DOHH2 (cell line): ENCODE data around the gene CEP112.

ENCODE experiments used
- H3F3A ChIP-seq: fragments of 200-600 bp; sonication (generic), shearing (Covaris generic); 2 replicates; pipeline ENCODE4 v1.6.0; 2016; ENCODE audit warnings: antibody characterized with exemption, mild to moderate bottlenecking; ENCODE audit not compliant: control insufficient read depth, insufficient read depth
- H3K27ac ChIP-seq: fragments of 200-600 bp; sonication (generic); 2 replicates; pipeline ENCODE4 v1.5.1; 2014; ENCODE audit warnings: low read depth, mild to moderate bottlenecking, low read length, moderate library complexity
- H3K27me3 ChIP-seq: fragments of 200-600 bp; sonication (generic); 2 replicates; pipeline ENCODE4 v1.6.1; 2014; ENCODE audit warnings: mild to moderate bottlenecking, low read length, mixed read lengths; ENCODE audit not compliant: control insufficient read depth
- H3K36me3 ChIP-seq: fragments of 200-600 bp; sonication (generic); 2 replicates; pipeline ENCODE4 v1.6.1; 2014; ENCODE audit warnings: mild to moderate bottlenecking, low read length, moderate library complexity, mixed read lengths; ENCODE audit not compliant: control insufficient read depth
- H3K4me1 ChIP-seq: fragments of 200-600 bp; sonication (generic); 2 replicates; pipeline ENCODE4 v1.6.1; 2014; ENCODE audit warnings: mild to moderate bottlenecking, low read length, mixed read lengths; ENCODE audit not compliant: control insufficient read depth
- H3K4me2 ChIP-seq: fragments of 200-600 bp; sonication (generic); 2 replicates; pipeline ENCODE4 v1.6.0; 2014; ENCODE audit warnings: mild to moderate bottlenecking, low read length, moderate library complexity
- H3K4me3 ChIP-seq: fragments of 200-600 bp; sonication (generic); 2 replicates; pipeline ENCODE4 v1.5.1; 2014; ENCODE audit warnings: mild to moderate bottlenecking, low read length, mixed read lengths
- H3K79me2 ChIP-seq: fragments of 200-600 bp; sonication (generic); 2 replicates; pipeline ENCODE4 v1.6.1; 2014; ENCODE audit warnings: mild to moderate bottlenecking, low read length, mixed read lengths; ENCODE audit not compliant: control insufficient read depth
- H3K9me2 ChIP-seq: fragments of 200-600 bp; sonication (generic); replicated peaks from 2 replicates; pipeline ENCODE4 v1.6.1; 2014; ENCODE audit warnings: mild to moderate bottlenecking, low read length, mixed read lengths; ENCODE audit not compliant: control insufficient read depth
- H3K9me3 ChIP-seq: fragments of 200-600 bp; sonication (generic); 2 replicates; pipeline ENCODE4 v1.6.1; 2014; ENCODE audit warnings: antibody characterized with exemption, low read length, mixed read lengths; ENCODE audit not compliant: control insufficient read depth, insufficient read depth
- H4K20me1 ChIP-seq: fragments of 200-600 bp; sonication (generic); 2 replicates; pipeline ENCODE4 v1.6.0; 2014; ENCODE audit warnings: low read depth, mild to moderate bottlenecking, antibody characterized with exemption, low read length, moderate library complexity; ENCODE audit not compliant: control insufficient read depth, insufficient read depth
- EZH2phosphoT487 ChIP-seq: fragments of 200-600 bp; sonication (generic); IDR thresholded peaks from 2 replicates; pipeline ENCODE4 v1.6.1; 2017; ENCODE audit warnings: borderline replicate concordance, mild to moderate bottlenecking, antibody characterized with exemption, low read length, moderate library complexity, mixed read lengths
- TF ChIP-seq, protein P1 (sequence below): fragments of 200-600 bp; sonication (generic); IDR thresholded peaks from one replicate; pipeline ENCODE4 v1.5.1; 2014; ENCODE audit warnings: antibody characterized with exemption, mild to moderate bottlenecking, low read depth, low read length; ENCODE audit not compliant: poor library complexity, severe bottlenecking

CEP112 gene

DNA sequence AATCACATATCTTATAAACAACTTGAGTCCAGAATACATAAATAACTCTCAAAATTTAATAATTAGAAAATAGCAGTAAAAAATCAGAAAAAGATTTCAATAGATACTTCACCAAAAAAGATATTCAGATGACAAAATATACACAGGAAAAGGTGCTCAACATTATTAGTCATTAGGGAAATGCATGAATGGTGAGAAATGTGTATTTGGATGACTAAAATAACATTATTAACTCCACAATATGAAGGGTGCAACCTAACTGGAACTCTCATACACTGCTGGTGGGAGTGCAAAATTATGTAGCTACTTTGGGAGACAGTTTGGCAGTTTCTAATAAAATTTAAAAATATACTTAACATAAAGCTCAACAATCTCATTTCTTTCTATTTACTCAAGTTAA lies 368.2 kb downstream of the CEP112 start:
- H3K36me3 ChIP-seq, result no peaks in the 10 kb centered on the region
- H3K79me2 ChIP-seq, result no peaks in the 10 kb centered on the region
- H3F3A ChIP-seq, result no peaks in the 10 kb centered on the region
- TF ChIP-seq, protein P1, sequence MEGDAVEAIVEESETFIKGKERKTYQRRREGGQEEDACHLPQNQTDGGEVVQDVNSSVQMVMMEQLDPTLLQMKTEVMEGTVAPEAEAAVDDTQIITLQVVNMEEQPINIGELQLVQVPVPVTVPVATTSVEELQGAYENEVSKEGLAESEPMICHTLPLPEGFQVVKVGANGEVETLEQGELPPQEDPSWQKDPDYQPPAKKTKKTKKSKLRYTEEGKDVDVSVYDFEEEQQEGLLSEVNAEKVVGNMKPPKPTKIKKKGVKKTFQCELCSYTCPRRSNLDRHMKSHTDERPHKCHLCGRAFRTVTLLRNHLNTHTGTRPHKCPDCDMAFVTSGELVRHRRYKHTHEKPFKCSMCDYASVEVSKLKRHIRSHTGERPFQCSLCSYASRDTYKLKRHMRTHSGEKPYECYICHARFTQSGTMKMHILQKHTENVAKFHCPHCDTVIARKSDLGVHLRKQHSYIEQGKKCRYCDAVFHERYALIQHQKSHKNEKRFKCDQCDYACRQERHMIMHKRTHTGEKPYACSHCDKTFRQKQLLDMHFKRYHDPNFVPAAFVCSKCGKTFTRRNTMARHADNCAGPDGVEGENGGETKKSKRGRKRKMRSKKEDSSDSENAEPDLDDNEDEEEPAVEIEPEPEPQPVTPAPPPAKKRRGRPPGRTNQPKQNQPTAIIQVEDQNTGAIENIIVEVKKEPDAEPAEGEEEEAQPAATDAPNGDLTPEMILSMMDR, result no peak
- TF ChIP-seq EZH2phosphoT487, result no peak
- H3K4me3 ChIP-seq, result no peak overlapping the region
- no peaks in the 10 kb centered on the region for H4K20me1 ChIP-seq
- 0 out of 2 replicates have a peak, but pooled peaks cover 5% of the 10 kb centered on the region for H3K9me3 ChIP-seq
- peaks cover 7% of the 10 kb centered on the region for H3K4me1 ChIP-seq
- H3K4me2 ChIP-seq, result no peak overlapping the region
- no peaks in the 10 kb centered on the region for H3K27me3 ChIP-seq
- no peak overlapping the region for H3K27ac ChIP-seq
- no peaks in the 10 kb centered on the region for H3K9me2 ChIP-seq

DNA sequence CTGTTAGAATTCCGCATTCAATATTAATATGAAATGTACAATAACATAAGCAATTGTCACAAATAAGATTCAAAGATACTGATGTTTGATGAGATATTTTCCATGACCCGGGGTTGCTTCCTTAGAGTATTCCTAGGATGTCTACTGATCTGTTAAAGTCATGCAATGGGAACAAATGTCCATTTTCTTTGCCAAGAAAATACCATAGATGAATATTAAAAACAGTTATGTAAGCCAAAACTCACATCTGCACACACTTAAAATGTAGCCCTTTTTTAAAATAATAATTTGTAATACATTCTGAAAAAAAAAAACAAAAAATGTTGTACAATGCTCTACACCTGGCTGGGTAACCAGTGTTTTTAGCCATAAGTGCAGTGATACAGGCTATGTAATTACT lies 371.1 kb downstream of the CEP112 start:
- Histone ChIP-seq H3K9me2 (no peaks in the 10 kb centered on the region), H3K4me3 (no peak overlapping the region), H3K36me3 (no peaks in the 10 kb centered on the region), H3F3A (no peaks in the 10 kb centered on the region), H3K27me3 (no peaks in the 10 kb centered on the region), H4K20me1 (no peaks in the 10 kb centered on the region), H3K4me2 (no peak overlapping the region), H3K9me3 (no peaks in the 10 kb centered on the region), H3K4me1 (peaks cover 2% of the 10 kb centered on the region), H3K27ac (no peak overlapping the region), H3K79me2 (no peaks in the 10 kb centered on the region)
- TF ChIP-seq EZH2phosphoT487, result no peak
- TF ChIP-seq, protein P1, result no peak

DNA sequence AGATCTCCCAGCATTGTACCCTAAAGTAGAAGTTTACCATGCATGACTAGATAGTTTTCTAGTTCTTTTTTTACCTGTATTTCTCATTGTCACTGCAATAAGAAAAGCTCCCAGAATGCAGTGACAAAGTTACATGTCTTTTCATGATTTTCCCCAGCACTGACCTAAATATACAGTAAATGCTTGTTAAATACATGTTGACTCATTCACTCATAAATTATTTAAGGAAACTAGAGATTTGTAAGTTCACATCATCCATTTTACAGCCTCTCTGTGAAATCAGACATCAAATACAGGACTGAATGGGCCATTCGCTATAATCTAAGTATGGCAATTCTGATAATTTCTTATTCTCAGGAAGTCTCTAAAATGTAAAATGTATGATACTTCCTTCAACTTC lies 371.6 kb downstream of the CEP112 start:
- TF ChIP-seq, protein P1, result no peak
- no peak for TF ChIP-seq EZH2phosphoT487
- no peaks in the 10 kb centered on the region; the same call in 1 of the 2 replicates for H3K4me1 ChIP-seq
- H3K36me3 ChIP-seq, result no peaks in the 10 kb centered on the region
- no peaks in the 10 kb centered on the region for H3K9me3 ChIP-seq
- H3F3A ChIP-seq, result no peaks in the 10 kb centered on the region
- no peak overlapping the region for H3K4me3 ChIP-seq
- no peaks in the 10 kb centered on the region for H4K20me1 ChIP-seq
- H3K9me2 ChIP-seq, result no peaks in the 10 kb centered on the region
- H3K27ac ChIP-seq, result no peak overlapping the region
- no peaks in the 10 kb centered on the region for H3K27me3 ChIP-seq
- no peak overlapping the region for H3K4me2 ChIP-seq
- no peaks in the 10 kb centered on the region for H3K79me2 ChIP-seq

DNA sequence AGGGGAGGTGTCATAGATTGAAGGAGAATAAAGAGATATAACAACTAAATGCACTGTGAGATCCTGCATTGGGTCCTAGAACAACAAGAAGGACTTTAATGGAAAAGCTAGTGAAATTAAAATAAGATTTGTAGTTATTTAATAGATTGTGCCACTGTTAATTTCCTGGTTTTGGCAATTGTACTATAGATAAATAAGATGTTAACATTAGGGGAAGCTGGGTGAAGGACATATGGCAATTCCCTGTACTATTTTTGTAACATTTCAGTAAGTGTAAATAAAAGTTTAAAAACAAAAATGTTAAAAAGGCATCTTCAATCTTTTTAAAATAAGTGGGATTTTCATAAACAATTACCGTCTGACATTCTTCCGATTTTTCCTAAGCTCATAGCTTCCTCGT lies 372.1 kb downstream of the CEP112 start:
- no peaks in the 10 kb centered on the region for H3K27me3 ChIP-seq
- H3K4me1 ChIP-seq, result no peaks in the 10 kb centered on the region
- H3K4me2 ChIP-seq, result no peak overlapping the region
- no peaks in the 10 kb centered on the region for H3K79me2 ChIP-seq
- no peak overlapping the region for H3K4me3 ChIP-seq
- no peak overlapping the region for H3K27ac ChIP-seq
- H3F3A ChIP-seq, result no peaks in the 10 kb centered on the region
- H4K20me1 ChIP-seq, result no peaks in the 10 kb centered on the region
- H3K36me3 ChIP-seq, result no peaks in the 10 kb centered on the region
- TF ChIP-seq, protein P1, result no peak
- no peak for TF ChIP-seq EZH2phosphoT487
- H3K9me2 ChIP-seq, result no peaks in the 10 kb centered on the region
- no peaks in the 10 kb centered on the region for H3K9me3 ChIP-seq
